ENCODE results near the gene GSAP. TPM values are rescaled to one million over a fixed set of nuclear protein-coding genes. Genes with fewer than 3 reads are reported as not detected.
"Not testable (repeated sequence)": the region's sequence is repeated elsewhere in the genome, so short reads cannot be mapped to it uniquely, and the experiment has no call there.

The GSAP gene
- total RNA-seq, 1 experiment from 2014 or later = 23.3 TPM

DNA sequence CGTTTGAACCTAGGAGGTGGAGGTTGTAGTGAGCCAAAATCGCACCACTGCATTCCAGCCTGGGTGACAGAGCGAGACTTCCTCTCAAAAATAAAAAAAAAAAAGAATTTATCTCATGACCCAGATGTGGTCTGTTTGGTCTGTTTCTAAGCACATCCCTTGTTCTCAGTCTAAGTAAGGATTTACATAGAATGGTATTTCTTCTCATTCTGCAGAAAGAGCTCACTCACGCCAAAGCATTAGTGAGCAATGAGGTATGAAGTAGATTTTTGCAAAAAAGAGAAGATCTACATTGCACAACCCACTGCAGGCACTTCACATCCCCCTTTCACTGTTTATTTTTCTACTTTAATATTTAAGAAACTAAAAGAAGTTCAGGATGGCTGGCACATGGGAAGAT lies 140.0 kb downstream of the GSAP start:
- BruUV-seq (replicated peaks) = no TSS peak
- DNase-seq = no peak
- H3K4me3 Mint-ChIP-seq (ENCODE audit: low read depth, unreplicated experiment) = no peak overlapping the region
- H3K36me3 Mint-ChIP-seq (ENCODE audit: insufficient read depth, unreplicated experiment) = no peaks in the 10 kb centered on the region
- TF ChIP-seq, protein P1, sequence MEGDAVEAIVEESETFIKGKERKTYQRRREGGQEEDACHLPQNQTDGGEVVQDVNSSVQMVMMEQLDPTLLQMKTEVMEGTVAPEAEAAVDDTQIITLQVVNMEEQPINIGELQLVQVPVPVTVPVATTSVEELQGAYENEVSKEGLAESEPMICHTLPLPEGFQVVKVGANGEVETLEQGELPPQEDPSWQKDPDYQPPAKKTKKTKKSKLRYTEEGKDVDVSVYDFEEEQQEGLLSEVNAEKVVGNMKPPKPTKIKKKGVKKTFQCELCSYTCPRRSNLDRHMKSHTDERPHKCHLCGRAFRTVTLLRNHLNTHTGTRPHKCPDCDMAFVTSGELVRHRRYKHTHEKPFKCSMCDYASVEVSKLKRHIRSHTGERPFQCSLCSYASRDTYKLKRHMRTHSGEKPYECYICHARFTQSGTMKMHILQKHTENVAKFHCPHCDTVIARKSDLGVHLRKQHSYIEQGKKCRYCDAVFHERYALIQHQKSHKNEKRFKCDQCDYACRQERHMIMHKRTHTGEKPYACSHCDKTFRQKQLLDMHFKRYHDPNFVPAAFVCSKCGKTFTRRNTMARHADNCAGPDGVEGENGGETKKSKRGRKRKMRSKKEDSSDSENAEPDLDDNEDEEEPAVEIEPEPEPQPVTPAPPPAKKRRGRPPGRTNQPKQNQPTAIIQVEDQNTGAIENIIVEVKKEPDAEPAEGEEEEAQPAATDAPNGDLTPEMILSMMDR (IDR thresholded peaks at IDR 0.05; ENCODE audit: unreplicated experiment) = no peak
- no peaks in the 10 kb centered on the region for H3K4me1 Mint-ChIP-seq (ENCODE audit: low read depth, unreplicated experiment)
- H3K27me3 Mint-ChIP-seq (ENCODE audit: unreplicated experiment) = no peaks in the 10 kb centered on the region
- intact Hi-C loops (cut with micrococcal nuclease; ENCODE audit: unreplicated experiment) = no loop called here
- no peak overlapping the region for H3K27ac Mint-ChIP-seq (ENCODE audit: unreplicated experiment)
- CTCF ChIA-PET = no interaction called here
- no peaks in the 10 kb centered on the region for H3K9me3 Mint-ChIP-seq (ENCODE audit: low read depth, unreplicated experiment)

DNA sequence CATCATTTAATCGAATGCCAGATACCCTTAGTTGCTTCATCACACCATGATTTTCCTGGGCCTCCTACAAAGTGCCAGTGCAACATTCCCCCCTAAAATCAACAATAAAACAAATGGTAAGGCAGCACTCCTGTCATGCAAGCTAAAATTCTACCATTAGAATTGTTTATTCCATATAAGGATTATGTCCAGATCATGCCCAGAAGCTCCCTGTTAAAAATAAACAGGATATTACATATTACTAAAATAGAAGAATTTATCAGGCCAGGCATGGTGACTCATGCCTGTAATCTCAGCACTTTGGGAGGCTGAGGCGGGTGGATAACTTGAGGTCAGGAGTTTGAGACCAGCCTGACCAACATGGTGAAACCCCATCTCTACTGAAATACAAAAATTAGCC lies 140.5 kb downstream of the GSAP start:
- H3K4me3 Mint-ChIP-seq (ENCODE audit: low read depth, unreplicated experiment); H3K9me3 Mint-ChIP-seq (ENCODE audit: low read depth, unreplicated experiment); BruUV-seq (replicated peaks); H3K36me3 Mint-ChIP-seq (ENCODE audit: insufficient read depth, unreplicated experiment); intact Hi-C loops (cut with micrococcal nuclease; ENCODE audit: unreplicated experiment); H3K27ac Mint-ChIP-seq (ENCODE audit: unreplicated experiment); DNase-seq; CTCF ChIA-PET; H3K4me1 Mint-ChIP-seq (ENCODE audit: low read depth, unreplicated experiment); H3K27me3 Mint-ChIP-seq (ENCODE audit: unreplicated experiment): not testable (repeated sequence)

DNA sequence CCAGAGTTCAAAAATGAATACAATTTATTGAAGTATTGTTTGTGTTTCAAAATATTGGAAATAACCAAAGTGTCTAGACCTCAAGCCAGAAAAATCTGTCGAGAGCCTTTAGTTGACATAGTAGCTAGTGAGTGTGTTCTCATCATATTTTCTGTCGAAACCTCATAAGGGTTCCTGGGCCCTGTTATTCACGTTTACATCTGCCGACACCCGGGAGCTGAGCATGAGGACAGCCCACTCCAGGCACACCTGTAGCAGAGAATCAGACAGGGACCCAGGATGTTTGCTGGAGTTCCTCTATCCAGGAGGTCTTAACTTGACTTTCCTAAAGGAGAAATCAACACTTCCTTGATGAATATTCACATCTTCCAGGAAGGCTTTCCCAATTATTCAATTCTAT lies 144.4 kb downstream of the GSAP start:
- CTCF ChIA-PET = no interaction called here
- BruUV-seq (replicated peaks) = no TSS peak
- TF ChIP-seq, protein P1 (IDR thresholded peaks at IDR 0.05; ENCODE audit: unreplicated experiment) = no peak
- H3K27ac Mint-ChIP-seq (ENCODE audit: unreplicated experiment) = no peak overlapping the region
- intact Hi-C loops (cut with micrococcal nuclease; ENCODE audit: unreplicated experiment) = no loop called here
- H3K4me3 Mint-ChIP-seq (ENCODE audit: low read depth, unreplicated experiment) = no peak overlapping the region
- peaks cover 3% of the 10 kb centered on the region for H3K9me3 Mint-ChIP-seq (ENCODE audit: low read depth, unreplicated experiment)
- H3K27me3 Mint-ChIP-seq (ENCODE audit: unreplicated experiment) = no peaks in the 10 kb centered on the region
- no peaks in the 10 kb centered on the region for H3K4me1 Mint-ChIP-seq (ENCODE audit: low read depth, unreplicated experiment)
- DNase-seq = no peak
- no peaks in the 10 kb centered on the region for H3K36me3 Mint-ChIP-seq (ENCODE audit: insufficient read depth, unreplicated experiment)

DNA sequence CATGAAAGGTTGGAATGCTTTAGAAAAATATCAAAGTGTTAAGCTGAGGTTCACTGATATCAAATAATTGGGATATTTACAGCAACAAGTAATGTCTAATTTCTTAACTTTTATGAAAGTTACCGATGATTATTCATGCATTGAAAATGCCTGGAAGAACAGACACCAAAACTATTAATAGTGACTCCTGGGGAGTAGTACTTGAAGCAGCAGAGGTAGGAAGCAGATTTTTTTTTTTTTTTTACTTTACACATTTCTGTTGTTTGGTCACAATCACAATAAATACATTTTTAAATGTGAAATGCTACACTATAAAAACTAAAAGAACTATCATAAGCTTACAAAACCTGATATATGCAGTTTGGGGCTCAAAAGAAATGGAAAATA lies 146.1 kb downstream of the GSAP start:
- no peak for DNase-seq
- intact Hi-C loops (cut with micrococcal nuclease; ENCODE audit: unreplicated experiment) = no loop called here
- BruUV-seq (replicated peaks) = no TSS peak
- Mint-ChIP-seq H3K27ac (ENCODE audit: unreplicated experiment) (no peak overlapping the region), H3K9me3 (ENCODE audit: low read depth, unreplicated experiment) (peaks cover 3% of the 10 kb centered on the region), H3K4me3 (ENCODE audit: low read depth, unreplicated experiment) (no peak overlapping the region), H3K36me3 (ENCODE audit: insufficient read depth, unreplicated experiment) (no peaks in the 10 kb centered on the region), H3K4me1 (ENCODE audit: low read depth, unreplicated experiment) (no peaks in the 10 kb centered on the region), H3K27me3 (ENCODE audit: unreplicated experiment) (no peaks in the 10 kb centered on the region)
- TF ChIP-seq, protein P1 (IDR thresholded peaks at IDR 0.05; ENCODE audit: unreplicated experiment) = no peak
- CTCF ChIA-PET = interaction anchor here (0.6 kb wide), 1 partner anchor 10 kb away, joined by 3 read pairs; no protein-coding TSS in a partner anchor

DNA sequence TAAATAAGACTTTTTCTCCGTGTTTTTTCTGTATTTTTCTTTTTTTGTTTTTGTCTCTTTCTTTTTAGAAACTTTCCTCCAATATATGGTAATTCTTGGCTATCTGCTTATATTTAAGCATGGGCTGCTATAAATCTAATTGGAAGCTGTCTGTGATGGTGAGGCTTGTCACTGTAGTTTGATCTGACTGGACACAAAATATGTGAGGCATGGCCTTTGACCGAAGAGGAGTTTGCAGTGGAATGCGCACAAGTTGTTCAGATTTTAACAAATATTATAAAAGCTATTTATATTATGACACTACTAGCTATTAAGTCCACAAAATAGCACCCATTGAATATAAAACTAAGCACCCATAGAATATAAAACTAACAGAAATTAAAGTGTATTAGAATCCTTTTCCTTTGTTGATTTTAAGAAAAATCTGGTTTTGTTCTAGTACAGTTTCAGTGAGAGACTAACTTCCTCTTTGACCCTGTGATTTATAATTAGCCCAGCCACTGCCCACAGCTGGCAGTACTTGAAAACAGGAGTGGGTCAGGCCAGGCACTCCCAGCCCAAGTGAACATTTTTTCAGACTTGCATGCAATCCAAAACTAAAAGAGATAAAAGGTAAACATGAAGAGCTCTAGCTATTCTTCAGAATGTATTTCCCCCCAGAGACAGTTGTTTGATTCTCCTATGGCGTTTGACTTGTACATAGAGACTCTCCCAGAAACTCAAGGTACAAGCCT lies 146.6 kb downstream of the GSAP start:
- H3K4me1 Mint-ChIP-seq (ENCODE audit: low read depth, unreplicated experiment) = no peaks in the 10 kb centered on the region
- TF ChIP-seq, protein P1 (IDR thresholded peaks at IDR 0.05; ENCODE audit: unreplicated experiment) = no peak
- intact Hi-C loops (cut with micrococcal nuclease; ENCODE audit: unreplicated experiment) = no loop called here
- no peak overlapping the region for H3K4me3 Mint-ChIP-seq (ENCODE audit: low read depth, unreplicated experiment)
- H3K27ac Mint-ChIP-seq (ENCODE audit: unreplicated experiment) = no peak overlapping the region
- H3K27me3 Mint-ChIP-seq (ENCODE audit: unreplicated experiment) = no peaks in the 10 kb centered on the region
- no peaks in the 10 kb centered on the region for H3K36me3 Mint-ChIP-seq (ENCODE audit: insufficient read depth, unreplicated experiment)
- CTCF ChIA-PET = interaction anchor here (0.6 kb wide), 1 partner anchor 10 kb away, joined by 3 read pairs; no protein-coding TSS in a partner anchor
- peaks cover 3% of the 10 kb centered on the region for H3K9me3 Mint-ChIP-seq (ENCODE audit: low read depth, unreplicated experiment)
- DNase-seq = no peak
- BruUV-seq (replicated peaks) = no TSS peak
